ENCODE results near the gene ECD. TPM values are rescaled to one million over a fixed set of nuclear protein-coding genes. Genes with fewer than 3 reads are reported as not detected.

Gene ECD
- total and polyA plus RNA-seq, 12 donors, result 6.4 to 40.7 (median 28.3) TPM

DNA sequence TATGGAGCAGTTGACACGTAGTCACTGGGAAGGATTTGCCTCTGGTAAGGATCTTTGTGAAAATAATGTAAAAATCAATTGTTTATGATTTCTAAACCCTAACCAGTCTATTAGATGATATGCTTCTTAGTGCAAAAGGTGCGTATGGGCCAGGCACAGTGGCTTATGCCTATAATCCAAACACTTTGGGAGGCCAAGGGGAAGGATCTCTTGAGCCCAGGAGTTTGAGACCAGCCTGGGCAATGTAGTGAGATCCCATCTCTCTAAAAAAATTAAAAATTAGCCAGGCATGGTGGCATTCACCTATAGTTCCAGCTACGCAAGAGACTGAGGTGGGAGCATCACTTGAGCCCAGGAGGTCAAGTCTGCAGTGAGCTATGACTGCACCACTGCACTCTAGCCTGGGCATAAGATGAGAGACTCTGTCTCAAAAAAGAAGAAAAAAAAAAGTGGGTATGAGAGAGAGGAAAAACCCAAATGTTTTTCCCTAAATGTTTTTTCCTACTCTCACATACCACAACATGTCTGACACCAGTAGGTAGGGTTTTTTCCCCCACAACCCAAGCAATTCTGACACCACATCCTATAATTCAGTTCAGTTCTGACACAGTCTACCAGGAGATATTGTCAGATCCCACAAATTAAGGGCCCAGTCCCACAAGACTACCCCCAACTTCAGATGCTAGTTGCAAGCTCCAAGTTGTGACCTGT lies 42.7 kb upstream of the ECD start:
- no peaks in the 10 kb centered on the region for H3K9me3 ChIP-seq (replicated peaks in 1 of 3)
- DNase-seq, result no peak
- peaks cover 0 to 9% of the 10 kb centered on the region in 2 donors for H3K4me1 ChIP-seq (replicated peaks in 1 of 2)
- intact Hi-C loops (cut with DNase I), result no loop called here
- TF ChIP-seq POLR2A (IDR thresholded peaks at IDR 0.05), result no peak
- TF ChIP-seq, protein P1, sequence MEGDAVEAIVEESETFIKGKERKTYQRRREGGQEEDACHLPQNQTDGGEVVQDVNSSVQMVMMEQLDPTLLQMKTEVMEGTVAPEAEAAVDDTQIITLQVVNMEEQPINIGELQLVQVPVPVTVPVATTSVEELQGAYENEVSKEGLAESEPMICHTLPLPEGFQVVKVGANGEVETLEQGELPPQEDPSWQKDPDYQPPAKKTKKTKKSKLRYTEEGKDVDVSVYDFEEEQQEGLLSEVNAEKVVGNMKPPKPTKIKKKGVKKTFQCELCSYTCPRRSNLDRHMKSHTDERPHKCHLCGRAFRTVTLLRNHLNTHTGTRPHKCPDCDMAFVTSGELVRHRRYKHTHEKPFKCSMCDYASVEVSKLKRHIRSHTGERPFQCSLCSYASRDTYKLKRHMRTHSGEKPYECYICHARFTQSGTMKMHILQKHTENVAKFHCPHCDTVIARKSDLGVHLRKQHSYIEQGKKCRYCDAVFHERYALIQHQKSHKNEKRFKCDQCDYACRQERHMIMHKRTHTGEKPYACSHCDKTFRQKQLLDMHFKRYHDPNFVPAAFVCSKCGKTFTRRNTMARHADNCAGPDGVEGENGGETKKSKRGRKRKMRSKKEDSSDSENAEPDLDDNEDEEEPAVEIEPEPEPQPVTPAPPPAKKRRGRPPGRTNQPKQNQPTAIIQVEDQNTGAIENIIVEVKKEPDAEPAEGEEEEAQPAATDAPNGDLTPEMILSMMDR (IDR thresholded peaks at IDR 0.05), result no peak
- no peaks in the 10 kb centered on the region for H3K27me3 ChIP-seq
- H3K27ac ChIP-seq, result no peak overlapping the region
- H3K4me3 ChIP-seq, result no peak overlapping the region
- WGBS, 4 donors, result 97 to 99% (median 98%) methylated on average over 3 of the region's 3 CpGs
- no peaks in the 10 kb centered on the region for H3K36me3 ChIP-seq (replicated peaks in 1 of 2)

GRCh38 chr10:73209705-73210104 lies 41.9 kb upstream of the ECD start:
- no peaks in the 10 kb centered on the region for H3K36me3 ChIP-seq (replicated peaks in 1 of 2)

DNA sequence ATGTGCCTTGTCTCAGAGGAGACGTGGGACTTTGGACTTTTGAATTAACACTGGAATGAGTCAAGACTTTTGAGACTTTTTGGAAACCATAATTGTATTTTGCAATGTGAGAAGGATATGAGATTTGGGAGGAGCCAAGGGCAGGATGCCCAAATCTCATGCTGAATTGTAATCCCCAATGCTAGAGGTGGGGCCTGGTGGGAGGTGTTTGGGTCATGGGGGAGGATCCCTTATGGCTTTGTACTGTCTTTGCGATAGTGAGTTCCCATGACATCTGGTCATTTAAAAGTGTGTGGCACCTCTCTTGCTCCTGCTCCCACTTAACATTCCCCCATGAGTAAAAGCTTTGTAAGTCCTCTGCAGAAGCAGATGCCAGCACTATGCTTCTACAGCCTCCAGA lies 40.1 kb upstream of the ECD start:
- intact Hi-C loops (cut with DNase I), result no loop called here
- no peak overlapping the region for H3K4me3 ChIP-seq
- no peaks in the 10 kb centered on the region for H3K36me3 ChIP-seq (replicated peaks in 1 of 2)

More at GRCh38 chr10:73209705-73210104, 41.9 kb upstream of the ECD start:
- H3K9me3 ChIP-seq (replicated peaks in 1 of 3), result no peaks in the 10 kb centered on the region
- DNase-seq, result no peak
- H3K4me3 ChIP-seq, result no peak overlapping the region
- H3K27me3 ChIP-seq, result no peaks in the 10 kb centered on the region
- H3K27ac ChIP-seq, result no peak overlapping the region
- TF ChIP-seq, protein P1 (IDR thresholded peaks at IDR 0.05), result no peak
- TF ChIP-seq POLR2A (IDR thresholded peaks at IDR 0.05), result no peak
- intact Hi-C loops (cut with DNase I), result no loop called here
- peaks cover 0 to 9% of the 10 kb centered on the region in 2 donors for H3K4me1 ChIP-seq (replicated peaks in 1 of 2)
- 76 to 90% (median 80%) methylated on average over 1 of the region's 1 CpG for WGBS, 4 donors

GRCh38 chr10:73206385-73206784 lies 38.6 kb upstream of the ECD start:
- Histone ChIP-seq H3K27ac (no peak overlapping the region), H3K36me3 (replicated peaks in 1 of 2) (no peaks in the 10 kb centered on the region), H3K27me3 (no peaks in the 10 kb centered on the region), H3K4me3 (no peak overlapping the region), H3K9me3 (replicated peaks in 1 of 3) (no peaks in the 10 kb centered on the region), H3K4me1 (replicated peaks in 1 of 2) (no peaks in the 10 kb centered on the region)
- DNase-seq, result no peak
- no peak for TF ChIP-seq POLR2A (IDR thresholded peaks at IDR 0.05)
- TF ChIP-seq, protein P1 (IDR thresholded peaks at IDR 0.05), result no peak
- 95 to 98% (median 97%) methylated on average over 5 of the region's 5 CpGs for WGBS, 4 donors
- intact Hi-C loops (cut with DNase I), result no loop called here

More for the DNA sequence above, 40.1 kb upstream of the ECD start:
- 84 to 96% (median 85%) methylated on average over 2 of the region's 2 CpGs for WGBS, 4 donors
- H3K4me1 ChIP-seq (replicated peaks in 1 of 2), result peaks cover 0 to 7% of the 10 kb centered on the region in 2 donors
- H3K9me3 ChIP-seq (replicated peaks in 1 of 3), result no peaks in the 10 kb centered on the region
- TF ChIP-seq, protein P1 (IDR thresholded peaks at IDR 0.05), result no peak
- no peak for TF ChIP-seq POLR2A (IDR thresholded peaks at IDR 0.05)
- no peaks in the 10 kb centered on the region for H3K27me3 ChIP-seq
- DNase-seq, result no peak
- H3K27ac ChIP-seq, result no peak overlapping the region
